ENCODE results near the gene CFAP141.
"Not testable (repeated sequence)": the region's sequence is repeated elsewhere in the genome, so short reads cannot be mapped to it uniquely, and the experiment has no call there.

The CFAP141 gene

DNA sequence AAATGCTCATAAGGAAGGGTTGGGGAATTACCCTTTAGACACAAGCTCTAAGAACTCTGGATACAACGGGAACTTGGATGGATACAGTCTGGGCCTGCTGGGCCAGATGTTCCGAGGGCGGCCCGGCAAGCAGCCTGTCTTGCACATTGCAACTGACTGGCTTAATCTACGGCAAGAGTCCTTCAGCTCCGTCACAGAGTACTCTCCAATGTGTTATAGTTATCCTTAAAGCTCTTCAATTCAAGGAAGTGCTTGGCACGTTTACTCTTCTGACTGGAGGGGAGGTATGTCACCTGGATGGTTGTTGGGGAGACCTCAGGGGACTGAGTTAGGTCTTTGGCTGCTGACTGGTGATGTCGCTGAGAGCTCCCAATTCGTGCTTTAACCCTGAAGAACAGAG, 1.1 kb upstream of the CFAP141 start:
- no peak for DNase-seq

DNA sequence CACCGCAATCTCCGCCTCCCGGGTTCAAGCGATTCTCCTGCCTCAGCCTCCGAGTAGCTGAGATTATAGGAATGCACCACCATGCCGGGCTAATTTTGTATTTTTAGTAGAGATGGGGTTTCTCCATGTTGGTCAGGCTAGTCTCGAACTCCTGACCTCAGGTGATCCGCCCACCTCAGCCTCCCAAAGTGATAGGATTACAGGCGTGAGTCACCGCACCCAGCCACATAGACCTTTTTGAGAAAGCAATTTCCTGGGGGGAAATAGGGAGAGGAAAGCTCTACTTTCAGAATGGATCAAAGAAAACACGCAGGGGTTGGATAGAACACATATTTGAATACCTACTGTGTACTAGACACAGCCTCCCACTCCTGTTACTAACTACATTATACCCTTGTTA, 355 bp downstream of the CFAP141 start:
- DNase-seq = not testable (repeated sequence)

DNA sequence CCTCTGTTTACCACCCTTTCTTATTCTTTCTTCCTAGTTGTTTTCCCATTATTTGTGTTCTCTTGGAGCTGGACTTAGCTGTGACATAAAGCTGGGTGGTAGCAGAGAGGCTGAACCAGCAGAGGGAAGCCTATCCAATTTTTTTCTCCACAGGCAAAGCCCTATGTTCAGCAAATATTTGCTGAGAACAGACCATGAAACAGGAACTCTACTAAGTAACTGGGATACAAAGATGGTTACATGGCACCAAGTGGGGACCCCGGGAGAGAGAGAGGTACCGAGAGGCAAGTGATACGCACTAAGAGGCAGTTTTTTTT, 6.6 kb downstream of the CFAP141 start:
- DNase-seq = no peak

DNA sequence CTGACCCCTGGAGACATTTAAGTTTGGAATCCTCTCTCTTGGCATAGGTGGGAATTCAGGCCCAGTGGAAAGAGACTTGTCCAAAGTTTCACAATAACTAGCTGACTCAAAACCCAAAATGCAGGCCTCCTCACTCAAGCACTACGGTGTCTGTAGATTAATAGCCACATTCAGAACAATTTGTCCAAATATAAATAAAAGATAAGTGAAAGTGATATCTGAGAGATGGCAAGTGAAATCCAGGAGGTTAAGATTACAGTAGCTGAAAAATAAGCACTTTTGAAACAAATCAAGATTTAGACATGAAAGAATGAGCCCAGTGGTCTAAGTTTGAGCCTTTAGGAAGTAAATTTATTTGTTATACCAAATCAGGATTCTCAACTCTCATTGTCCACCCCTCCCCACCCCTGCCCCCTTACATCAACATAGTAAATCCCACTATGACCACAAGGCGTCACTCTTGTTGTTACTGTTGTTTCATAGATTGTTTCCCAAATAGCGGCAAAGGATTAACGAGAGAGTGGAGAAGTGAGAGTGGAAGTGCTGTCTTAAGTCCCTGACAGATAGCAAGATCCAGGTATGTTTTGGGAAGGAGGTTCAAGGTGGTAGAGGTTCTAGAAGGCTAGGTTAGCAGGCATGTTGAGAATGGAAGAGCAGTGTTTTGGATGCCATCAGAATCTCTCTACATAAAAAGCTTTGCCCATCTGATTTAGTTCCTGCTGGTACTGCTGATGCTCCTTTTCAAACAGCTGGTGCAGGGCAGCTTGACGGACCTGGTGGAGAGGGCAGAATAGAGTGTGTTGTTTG, 7.2 kb downstream of the CFAP141 start:
- DNase-seq = peak; percentile 46

DNA sequence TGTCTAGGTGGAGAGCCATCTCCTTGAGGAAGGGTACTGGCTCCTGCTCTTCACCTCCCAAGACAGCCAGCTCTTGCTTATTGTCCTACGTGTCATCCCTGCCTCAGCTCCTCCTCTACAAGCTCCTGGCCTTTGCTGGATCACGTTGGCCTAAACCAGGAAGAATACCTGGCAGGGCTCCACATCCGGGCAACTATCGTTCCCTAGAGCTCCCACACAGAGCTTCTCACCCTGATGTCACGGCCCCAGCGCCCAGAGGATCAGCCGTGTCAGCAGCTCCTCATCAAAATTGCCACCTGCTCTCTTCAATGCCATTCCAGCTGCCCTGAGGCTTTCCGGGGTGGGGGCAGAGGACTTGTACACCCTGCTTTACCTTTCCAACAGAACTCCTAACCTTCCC, 12.3 kb downstream of the CFAP141 start:
- no peak for DNase-seq

DNA sequence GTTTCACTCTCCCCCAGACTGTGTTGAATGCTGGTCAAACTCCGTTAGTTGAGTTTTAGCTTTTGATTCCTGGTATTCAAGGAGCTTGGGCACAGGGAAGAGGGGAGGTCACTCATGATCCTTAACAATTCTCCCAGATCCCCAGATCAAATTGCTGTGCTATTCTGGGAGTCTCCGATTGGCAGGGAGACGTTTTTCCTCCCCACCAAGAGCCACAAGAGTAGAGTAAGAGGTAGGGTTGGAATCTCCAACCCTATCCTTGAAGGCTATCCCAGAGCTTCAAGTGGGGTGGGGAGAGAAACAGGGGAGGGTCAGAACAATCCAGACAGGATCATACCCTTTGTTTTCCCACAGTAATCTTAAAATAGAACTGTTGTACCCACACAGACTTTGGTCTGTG, 13.7 kb downstream of the CFAP141 start:
- DNase-seq = no peak

DNA sequence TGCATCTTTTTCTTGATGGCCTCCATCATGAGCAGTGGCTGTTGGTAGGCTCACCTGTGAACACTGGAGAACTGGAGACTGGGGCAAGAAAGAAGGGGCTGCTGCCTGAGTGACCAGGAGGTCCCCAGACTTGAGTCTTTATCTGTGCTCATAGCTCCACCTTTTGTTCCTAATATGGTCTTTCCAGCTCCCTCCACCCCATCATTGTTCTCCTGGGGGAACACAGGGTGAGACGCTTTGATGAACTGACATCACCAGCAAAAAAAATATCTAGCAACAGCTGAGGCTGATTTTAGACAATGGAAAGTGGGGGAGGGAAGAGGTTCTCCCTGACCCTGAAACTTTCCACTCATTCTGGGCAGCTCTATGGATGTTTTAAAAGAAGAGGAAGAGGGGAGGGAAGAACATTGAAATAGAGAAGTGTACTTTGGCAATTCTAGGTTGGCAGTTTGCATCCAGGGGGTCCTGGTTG, 14.1 kb downstream of the CFAP141 start, which contains the start of gene TPM3:
TPM3 (minus strand) TSS at position 111 of the 472 bp plus-strand sequence; CDS start at position 29, 82 bp downstream.
- no peak for DNase-seq

DNA sequence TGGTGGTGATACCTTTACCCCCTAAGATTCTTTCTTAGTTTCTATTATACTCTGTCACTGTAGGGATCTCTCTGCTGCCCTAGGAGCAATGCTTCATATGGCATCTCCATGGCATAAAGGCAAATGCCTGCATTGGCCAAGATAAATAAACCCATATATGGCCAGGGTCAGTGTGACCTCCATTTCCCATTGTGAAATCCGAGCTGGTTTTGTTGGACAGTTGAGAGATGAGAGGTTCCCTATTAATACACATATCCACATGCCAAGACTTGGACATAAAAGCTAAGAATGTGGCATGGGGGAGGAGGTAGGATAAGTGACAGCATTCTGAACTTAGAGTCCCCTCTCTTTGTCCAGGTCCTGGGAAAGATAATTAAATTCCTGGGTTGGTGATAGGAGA, 15.6 kb downstream of the CFAP141 start:
- DNase-seq = no peak

DNA sequence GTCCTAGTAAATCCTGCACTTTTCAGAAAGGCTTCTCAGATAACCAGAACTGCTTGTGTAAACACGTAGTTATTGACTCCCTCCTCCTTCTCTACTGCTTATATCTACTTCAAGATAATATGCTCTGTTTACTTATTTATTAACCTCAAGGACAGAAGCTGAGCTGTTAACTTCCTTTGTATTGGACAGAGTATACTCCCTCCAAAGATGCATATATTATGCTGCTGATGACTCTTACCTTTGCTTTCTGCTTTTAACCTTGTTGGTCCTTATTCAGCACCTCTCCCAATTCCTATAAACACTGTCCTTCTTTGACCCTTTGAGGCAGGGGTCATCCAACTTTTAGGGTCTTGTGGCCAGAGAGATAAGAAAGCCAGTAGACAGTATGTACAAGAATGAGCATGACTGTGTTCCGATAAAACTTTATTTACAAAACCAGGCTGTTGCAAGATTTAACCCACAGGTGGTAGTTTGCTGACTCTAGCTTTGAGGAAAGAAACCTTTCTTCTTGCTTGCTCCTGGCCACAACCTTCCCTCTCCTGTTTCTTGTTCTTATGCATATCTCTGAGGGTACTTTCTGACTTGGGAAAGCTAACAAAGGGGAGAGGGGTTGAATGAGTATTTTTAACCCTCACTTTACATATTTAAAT, 19.2 kb downstream of the CFAP141 start:
- no peak for DNase-seq

DNA sequence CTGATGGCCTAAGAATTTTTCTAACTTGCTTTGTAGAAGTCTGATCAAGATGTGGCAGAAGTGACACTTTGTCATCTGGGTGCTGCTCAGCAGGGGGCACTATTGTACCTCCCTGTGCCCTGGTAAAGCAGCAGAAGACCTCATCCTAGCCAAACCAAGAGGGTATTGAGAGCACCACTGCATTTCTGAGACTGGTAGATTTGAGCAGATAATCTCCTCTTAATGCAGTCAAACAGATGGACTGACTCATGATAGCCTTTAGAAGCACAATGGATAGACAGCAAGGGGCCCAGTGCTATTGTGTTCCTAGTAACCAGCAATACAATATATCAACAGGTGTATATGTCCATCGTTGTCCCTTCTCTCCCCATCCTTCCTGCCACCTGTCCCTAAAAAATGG, 20.0 kb downstream of the CFAP141 start:
- DNase-seq = no peak

DNA sequence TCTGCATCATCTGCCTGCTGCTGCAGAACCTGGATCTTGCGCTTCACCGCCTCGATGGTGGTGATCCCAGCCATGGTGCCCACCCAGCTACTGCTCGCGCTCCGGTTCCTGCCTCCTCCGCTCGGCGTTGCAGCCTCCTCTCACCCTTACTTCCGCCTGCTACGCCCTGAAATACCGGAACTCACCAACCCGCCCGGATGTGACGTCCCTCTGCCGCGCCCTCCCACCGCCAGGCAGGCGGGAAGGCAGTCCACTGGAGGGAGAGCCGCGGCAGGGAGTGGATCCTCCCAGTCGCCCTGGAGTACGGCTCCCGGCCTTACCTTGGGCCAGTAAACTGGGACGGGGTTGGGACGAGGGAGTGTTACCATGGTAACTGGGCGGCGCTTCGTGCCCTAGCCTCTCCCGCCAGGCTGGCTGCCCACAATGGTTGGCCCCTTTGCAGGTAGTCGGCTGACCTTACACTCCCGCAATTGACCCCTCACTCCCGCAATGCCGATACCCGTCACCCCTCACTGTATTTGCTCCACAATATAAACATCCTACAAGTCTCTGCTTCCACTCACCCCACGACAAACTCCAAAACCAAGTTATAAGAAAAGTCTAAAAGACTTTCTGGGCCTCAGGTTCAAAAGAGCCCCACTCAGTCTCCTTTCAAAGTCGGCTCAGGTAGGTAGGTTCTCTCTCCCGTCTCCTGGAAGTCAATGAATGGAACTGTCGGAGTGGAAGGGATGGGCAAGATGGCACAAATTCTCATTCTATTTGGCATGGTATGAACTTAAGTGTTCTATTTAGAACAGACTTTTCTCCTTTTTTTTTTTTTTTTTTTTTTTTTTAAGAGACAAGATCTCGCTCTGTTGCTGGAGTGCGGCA, 22.9 kb downstream of the CFAP141 start:
- DNase-seq = peak; percentile 93

DNA sequence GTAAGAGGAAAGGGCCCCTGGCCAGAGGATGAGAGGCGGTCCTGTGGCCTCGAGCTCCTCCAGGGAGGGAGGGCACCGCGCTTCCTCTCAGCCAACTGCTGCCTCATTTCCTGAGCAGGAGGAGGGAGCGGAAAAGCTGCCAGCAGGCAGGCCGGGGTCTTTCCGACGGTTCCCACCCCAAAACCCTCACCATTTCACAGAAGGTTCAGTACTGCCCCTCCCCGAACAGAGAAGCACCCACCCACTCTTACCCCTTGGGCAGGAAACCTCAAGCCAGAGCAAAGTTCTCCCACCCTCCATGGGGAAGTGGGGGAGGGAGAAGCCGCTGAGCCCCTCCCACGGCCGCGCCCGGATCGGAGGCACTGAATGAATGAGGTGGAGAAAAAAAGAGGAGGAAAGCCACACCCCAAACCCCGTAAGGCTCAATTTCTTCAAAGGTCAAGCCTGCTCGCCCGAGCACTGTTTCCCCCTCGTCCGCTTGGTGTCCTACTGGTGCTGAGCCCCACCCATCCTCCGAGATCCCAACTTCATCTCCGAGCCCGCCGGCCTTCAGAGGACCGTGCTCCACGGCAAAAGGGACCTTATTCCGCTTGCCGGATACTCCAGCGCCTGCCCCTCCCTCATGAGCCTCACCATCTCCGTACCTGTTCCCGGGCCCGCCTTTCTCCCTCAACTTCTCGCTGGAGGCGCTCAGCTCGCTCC, 23.6 kb downstream of the CFAP141 start:
- DNase-seq = no peak

DNA sequence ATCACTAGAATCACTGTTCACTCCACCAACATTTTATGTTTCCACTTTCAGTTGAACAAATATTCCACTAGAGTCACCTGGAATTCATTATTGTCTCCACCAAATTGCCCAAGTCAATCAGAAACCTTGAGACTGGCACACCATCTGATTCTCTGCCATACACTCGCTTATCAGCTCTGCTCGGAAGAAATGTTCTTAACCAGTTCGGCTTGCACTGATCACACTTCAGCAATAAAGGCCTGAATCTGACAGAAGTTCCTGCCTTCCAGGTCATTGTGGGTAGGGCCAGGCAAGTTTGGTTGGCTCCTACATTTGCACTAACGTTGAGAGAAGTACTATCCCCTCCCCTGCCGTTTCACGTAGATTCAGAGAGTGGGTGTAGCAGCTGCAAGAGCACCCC, 24.2 kb downstream of the CFAP141 start:
- no peak for DNase-seq

DNA sequence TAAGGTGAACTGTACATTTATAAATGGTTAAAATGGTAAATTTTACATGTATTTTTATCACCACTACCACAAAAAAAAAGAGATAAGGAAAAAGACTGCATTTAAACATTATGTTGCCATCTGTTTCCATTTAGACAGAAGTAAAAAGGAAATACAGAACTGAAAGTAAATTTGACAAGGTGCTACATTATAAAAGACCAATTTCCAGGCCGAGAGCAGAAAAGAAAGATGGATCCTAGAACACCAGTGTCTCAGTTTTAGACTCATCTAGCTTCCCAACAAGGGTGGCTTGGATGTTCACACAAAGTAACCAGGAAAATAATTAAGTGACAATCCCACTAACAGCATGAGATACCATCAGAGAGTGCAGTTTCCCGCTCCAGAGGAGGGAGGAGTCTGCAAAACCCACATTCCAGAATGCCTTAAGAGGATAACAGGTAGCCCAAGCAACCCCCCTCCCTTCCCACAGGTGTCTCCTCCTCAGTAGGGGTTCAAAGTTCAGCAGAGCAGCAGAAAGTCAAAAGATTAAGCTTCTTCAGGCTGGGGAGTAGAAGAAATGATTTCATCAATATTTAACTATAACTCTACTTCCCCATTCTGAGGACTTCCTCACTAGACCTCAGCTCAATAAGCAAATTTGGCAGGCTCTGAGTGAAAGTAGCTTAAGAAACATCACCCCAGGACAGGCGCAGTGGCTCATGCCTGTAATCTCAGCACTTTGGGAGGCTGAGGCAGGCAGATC, 26.0 kb downstream of the CFAP141 start:
- no peak for DNase-seq

DNA sequence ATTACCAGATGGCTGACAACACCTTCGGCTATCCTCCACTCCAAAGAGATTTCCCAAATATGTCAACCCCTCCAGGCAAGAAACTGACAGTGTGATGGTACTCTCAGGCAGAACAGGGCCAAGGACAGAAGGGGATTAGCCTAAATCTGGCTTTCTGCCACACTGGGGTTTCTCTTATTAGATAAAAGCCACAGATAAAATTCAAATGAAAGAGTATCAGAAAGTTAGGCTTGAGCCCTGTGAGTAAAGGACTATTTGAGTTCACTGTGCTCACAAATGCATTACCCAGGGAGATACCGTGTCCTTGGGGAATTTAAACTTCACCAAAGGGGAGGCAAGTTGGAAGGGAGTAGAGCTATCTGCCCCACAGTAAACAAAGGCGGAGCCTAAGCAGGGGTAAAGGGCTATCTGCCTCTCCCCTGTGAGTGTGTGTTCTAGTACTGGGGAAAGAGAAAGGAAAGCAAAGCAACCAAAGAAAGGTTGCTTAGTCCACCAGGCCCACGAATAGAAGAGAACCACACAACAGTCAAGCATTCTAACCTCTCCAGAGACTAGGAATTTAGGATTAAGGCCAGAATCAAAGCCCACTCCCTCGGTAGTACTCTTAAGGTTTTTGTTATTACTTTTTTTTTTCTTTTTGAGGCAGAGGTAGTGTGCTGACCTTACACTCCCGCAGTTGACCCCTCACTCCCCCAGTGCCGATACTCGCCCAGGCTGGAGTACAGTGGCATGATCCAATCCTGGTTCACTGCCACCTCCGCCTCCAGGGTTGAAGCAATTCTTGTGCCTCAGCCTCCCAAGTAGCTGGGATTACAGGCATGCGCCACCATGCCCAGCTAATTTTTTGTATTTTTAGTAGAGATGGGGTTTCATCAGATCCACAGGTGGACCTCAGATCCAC, 27.0 kb downstream of the CFAP141 start:
- no peak for DNase-seq

DNA sequence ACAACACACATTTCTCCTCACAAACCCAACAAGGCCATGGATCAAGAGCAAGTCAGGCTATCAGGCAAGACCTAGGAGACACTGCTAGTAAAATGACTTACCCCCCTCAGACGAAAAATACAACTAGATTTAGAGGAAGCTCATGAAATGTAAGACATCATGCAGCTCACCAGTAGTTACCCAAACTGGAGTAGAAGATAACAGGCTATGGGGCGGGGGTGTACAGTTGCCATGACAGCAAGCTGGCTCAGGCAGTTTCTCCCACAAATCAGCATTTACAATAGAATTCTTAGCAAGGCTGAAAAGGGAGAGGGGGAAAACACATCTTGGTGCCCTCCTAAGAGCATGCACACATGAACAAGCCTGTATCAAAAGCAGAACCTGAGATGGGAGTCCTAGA, 28.1 kb downstream of the CFAP141 start:
- DNase-seq = no peak

DNA sequence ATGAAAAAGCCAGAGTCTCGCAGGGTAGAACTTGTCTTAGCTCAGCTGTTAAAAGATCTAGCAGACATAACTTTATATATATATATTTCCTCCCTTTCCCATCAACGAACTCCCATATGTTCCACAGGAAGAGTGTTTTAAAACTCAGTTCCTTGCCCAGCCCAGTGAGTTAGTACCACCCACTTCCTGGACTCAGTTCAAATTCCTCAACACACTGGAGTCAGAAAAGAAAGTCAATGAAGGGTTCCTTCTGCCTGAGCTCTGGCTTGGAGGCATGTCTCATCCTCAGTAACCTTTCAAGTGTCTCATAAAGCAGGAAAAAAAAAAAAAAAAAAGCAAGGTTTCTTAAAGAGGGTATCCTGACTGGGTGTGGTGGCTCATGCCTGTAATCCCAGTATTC, 29.8 kb downstream of the CFAP141 start:
- peak; percentile 61 for DNase-seq

DNA sequence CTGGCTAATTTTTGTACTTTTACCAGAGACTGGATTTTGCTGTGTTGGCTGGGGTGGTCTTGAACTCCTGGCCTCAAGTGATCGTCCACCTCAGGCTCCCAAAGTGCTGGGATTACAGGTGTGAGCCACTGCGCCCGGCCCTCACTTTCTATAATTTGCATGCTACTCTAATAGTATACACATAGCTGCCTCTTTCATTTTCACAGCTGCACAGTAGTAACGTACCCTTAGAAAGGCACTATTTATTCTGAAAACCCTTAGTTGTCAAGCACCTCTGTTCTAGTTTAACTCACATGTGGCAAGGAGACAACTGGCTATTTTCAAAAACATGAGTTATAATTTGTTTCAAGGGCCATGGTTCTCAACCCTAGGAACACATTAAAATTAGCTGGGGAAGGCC, 31.5 kb downstream of the CFAP141 start:
- no peak for DNase-seq

DNA sequence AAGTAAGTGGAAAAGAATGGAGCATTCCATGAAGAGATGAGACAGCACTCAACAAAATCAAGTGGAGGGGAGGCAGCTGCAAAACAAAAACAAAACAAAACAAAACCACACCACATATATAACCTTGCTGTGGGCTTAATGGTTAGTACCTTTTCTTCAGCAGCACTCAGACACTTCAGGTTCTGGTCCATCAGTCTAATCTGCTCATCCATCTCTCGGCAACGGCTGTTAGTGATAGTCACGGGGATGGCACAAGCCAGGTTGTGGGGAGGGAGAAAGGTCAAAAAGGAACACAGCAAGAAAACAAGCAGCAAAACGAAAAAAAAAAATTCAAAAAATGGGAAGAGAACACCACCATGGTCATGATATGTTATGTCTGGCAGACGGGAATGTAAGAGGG, 34.3 kb downstream of the CFAP141 start:
- no peak for DNase-seq

DNA sequence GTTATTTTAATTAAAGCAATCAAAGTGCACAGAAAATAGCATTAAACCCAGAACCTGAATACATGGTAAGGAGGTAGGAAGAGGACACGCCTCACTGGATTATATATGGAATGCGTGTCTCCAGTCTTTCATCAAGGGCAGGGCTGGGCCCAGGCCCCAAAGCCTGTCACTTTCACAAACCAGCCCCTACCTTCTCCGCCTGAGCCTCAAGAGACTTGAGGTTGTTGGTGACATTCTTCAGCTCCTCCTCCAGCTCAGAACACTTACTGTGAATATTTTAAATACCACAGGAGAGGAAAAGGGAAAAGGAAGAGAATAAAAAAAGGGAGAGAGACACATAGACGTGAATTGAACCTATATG, 34.9 kb downstream of the CFAP141 start:
- DNase-seq = no peak

DNA sequence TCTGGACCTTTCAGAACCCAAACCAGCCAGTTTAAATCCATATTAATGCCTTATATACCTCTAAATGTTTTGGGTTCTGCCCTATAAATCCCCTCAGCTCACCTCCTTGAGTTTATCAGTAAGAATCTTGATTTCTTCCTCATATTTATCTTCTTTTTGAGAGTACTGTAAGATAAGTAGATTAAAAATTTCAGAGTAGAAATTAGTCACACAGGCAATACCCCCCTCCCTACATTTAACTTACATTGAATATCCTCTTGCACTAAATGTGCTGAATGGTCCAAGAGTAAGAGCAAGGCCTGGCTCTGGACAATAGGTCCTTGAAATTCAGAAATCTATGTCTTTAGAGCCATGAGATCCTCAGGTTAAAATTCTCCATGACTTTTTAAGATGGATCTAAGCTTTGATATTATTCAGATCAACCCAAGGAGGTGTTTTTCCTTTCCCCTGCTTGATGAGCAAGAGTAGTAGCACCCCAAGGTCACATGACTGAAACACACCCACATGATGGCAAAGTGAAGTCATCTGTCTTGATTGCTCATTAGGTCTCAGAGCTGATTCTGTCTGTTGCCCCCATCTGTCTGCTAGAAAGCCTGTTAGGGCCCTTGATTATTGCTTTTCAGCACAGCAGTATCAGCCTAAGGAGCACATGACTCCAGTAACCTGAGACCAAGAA, 35.4 kb downstream of the CFAP141 start:
- DNase-seq = no peak

All from amniotic stem cell (primary cell).